HG02763 (cell line): Measurements from ENCODE around the gene PLD5.
"Not testable (repeated sequence)": the region's sequence is repeated elsewhere in the genome, so short reads cannot be mapped to it uniquely, and the experiment has no call there.

ENCODE experiments used
- ATAC-seq: cut with Tn5 transposase; IDR thresholded peaks from one replicate; pipeline ENCODE4 v1.9.1; 2021; ENCODE audit warnings: mild to moderate bottlenecking, moderate library complexity; ENCODE audit not compliant: unreplicated experiment

Gene PLD5

DNA sequence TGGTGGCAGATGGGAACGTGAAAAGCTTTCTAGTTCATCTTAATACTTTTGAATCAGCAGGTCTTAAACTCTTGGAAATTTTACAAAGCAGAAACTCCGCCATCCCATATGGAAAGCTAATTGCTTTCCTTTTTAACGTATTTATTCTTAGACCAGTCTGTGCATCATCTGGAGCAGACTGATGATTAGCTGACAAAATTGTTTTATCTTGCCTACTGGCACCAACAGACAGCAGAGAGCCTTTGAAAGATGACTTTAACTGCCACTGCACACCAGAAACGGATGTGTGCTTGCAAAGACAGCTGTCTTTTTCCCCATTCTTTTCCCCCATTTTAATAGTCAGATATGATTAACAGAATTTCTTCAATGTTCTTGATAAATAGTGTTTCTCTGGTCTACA is 97.0 kb downstream of the PLD5 start:
- no peak for ATAC-seq

DNA sequence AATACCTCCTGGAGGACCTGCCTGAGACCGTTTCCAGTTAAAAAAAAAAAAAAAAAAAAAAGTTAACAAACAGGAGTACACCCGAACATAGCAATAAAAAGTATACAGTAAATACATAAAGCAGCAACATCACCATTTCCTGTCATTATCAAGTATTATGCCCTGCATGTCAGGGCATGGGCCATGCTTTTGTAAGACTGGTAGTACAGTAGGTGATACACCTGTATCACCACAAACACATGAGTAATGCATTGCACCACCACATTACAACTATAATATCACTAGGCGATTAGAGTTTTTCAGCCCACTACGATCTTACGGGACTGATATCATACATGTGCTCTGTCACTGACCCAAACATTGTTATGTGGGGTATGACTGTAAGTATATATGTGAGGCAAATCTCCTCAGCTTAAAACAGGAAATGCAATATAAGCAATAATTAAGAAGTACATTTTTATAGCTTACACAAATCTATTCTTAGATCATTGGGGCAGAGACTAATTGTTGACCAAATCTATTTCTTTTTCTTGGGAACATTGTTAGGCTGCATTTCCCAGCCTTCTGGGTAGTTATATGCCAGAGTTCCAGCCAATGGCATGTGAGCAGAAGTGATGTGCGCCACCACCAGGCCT is 98.1 kb downstream of the PLD5 start:
- ATAC-seq, result no peak

DNA sequence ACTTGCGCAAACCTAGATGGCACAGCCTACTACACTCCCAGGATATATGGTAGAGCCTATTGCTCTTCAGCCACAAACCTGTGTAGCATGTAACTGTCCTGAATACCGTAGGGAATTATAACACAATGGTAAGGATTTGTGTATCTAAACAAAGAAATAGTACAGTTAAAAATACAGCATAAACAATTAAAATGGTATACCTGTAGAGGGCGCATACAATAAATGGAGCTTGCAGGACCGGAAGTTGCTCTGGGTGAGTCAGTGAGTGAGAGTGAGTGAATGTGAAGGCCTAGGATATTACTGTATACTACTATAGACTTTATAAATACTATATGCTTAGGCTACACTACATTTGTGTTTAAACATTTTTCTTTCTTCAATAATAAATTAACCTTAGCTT is 99.3 kb downstream of the PLD5 start:
- no peak for ATAC-seq

DNA sequence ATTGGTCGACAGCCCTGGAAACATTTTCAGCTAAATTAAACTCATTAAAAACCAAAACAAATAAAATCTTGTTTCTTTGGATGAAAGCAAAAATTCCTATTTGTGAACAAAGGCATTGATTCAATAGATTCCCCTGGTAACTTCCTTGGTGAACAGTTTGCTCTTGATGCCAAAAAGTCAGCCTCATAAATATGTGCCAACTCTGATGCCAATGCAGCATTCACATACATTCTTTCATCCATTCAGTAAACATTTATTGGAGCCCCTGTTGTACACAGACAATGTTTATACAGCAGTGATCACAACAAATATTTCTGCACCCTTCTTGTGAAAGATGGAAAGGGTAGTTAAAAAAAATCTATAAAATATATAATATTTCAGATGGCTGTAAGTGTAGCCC is 107.8 kb downstream of the PLD5 start:
- no peak for ATAC-seq

DNA sequence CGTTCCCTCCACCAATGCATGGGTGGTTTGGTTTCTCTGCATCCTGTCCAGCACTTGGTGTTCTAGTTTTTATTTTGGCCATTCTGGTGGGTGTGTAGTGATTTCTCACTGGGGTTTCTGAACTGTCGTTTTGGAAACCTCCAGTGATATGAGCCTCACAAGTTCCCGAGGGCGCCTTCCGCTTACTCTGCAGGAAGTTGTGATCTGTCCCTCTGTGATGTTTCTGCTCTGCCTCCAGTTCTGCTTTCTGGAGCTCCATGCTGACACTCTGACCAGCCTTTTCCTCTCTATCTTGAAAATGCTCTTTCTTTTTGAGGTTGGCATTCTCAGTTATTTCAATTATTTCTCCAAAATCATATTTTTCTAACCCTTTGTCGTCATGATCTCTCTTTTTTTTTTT is 111.6 kb downstream of the PLD5 start:
- ATAC-seq, result no peak

DNA sequence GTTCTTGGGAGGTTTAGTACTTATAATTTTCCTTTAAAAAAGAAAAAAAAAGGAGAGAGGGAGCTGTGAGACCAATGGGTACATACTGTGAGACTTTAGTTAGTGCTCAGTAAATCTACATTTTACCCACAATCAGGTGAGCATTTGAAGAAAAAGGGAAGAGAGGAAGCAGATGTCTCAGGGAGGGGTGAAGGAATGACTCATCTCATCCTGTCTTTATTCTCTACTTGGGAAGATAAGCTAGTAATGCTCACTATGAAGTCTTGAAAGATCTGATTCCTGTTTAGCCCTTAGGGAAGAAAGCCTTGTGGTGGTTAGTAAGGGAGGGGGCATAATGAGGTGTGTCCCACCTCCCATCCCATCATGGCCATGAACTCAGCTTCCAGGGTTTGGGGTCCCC is 112.6 kb downstream of the PLD5 start:
- ATAC-seq, result no peak

DNA sequence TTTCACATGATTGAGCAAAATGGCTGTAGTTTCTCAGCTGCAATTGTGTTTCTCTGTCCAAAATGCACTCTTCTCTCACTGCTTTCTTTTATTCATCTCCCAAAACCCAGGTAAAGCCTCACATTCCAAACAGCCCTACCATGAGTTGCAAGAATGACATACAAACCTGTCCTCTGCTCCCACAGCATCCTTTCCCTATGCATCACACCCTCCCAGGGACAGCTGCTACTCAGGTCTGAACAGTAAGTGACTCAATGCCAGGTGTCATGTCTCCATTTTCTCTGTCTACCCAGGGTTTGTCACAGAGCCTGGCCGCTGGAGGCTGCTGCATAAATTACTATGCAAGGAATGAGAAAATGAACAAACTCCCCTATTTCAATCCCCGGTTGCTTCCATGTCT is 118.5 kb downstream of the PLD5 start:
- no peak for ATAC-seq

DNA sequence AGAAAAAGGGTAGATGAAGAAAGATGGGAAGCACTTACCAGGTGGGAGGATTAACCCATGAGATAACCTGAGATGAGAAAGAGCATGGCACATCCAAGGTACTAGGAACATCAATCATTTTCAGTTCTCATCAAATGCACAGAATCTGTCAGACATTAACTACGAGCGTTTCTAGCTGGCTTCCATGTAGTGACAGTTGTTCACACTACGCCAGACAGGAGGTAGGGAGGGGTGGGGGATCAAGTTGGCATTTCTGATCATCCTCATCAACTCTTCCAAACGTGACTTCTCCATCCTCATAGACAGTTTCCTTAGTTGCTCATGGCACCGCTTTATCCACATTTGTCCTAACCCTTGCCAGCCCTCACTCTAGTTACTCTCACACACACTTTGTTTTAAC is 120.2 kb downstream of the PLD5 start:
- ATAC-seq, result no peak

DNA sequence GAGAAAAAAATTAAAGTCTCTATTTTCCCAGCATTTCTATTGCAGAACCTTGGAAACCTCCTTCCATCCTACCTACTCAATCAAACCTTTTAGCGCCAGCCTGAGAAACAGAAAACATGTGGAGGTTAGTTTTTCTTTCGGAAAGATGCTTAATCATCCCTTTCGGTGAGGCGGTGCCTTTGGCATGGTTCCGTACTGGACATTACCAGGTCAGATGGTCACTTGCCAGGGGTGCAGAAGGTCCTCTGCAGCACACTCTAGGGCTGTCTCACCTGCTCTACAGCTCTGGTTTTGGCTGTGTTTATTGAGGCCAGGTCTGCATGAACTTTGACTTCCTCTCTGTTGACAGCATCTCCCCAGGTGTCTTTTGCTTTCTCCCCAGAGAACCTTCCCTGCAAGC is 121.5 kb downstream of the PLD5 start:
- ATAC-seq, result no peak

DNA sequence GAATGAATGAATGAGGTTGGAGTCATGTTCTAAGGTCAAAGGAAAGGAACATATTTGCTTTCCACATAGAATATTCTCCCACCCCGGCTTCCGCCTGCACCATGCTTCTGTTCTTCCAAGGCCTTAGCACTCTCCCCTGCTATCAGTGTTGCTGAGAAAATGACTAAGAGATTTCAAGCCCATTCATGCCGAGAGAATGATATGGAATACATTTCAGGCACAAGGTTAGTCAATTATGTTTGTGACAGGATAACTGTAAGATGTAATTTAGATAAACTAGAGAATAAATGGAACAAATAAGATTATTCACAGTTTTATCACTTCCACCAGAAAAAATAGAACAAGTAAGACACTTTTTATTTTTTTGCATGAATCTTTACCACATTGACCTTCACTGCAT is 122.6 kb downstream of the PLD5 start:
- ATAC-seq, result no peak

DNA sequence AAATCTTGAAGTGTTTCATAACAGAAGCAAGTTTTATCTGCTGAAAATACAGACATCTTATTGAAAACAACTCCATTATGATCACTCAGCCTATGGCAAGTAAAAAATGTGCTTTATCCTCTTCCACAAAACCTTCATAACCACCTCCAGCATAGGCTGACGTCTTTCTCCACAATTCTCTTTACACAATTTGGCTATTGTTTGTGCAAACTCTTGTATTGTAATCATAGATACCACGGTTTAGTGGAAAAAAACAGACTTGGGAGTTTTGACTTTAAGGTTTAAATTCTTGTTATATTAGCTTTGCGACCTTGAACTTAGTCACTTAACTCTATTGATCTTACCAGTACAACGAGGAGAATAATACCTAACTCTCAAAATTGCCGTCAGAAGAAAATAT is 126.1 kb downstream of the PLD5 start:
- no peak for ATAC-seq

DNA sequence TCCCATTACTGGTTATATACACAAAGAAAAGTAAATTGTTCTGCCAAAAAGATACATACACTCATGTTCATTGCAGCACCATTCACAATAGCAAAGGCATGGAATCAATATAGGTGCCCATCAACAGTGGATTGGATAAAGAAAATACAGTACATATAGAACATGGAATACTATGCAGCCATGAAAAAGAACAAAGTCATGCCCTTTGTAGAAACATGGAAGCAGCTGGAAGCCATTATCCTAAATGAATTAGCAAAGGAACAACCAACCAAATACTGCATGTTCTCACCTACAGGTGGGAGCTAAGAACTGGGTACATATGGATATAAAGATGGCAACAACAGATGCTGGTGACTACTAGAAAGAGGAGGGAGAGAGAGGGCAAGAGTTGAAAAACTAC is 132.6 kb downstream of the PLD5 start:
- no peak for ATAC-seq

DNA sequence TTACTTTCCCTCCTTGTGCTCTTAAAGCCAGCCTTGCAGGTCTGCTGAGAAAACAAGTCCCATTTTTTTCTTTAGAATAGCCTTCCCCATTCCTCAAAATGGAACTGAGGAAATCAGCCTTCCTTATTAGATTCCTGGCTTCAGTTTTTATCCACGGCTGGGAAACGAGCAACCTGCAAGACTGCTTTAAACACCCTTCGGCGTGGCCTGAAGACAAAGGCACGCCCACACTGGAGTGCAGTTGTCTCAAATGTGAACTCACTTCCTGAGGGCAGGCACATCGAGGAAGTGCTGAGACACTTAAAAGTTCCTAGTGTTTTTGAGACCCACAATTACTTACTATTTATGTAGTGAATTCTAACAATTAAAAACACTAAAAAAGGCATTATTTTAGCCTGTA is 148.4 kb downstream of the PLD5 start:
- not testable (repeated sequence) for ATAC-seq

DNA sequence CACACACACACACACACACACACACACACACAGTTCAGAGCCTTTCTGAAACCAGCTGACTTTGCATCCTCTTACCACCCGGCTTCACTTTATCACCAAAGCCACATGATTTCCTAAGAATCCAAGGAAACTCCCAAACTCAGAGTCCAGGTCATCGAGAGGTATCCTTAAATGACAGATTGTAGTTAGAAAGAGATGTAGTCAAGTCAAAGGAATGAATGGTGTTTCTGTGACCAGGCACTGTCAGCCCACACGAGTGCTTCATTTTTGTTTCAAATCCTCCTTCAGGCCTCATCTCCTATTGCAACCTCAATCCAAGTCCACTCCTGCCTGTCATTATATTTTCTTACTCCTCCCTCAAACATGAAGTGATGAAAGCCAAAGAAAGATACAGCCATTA is 174.1 kb downstream of the PLD5 start:
- not testable (repeated sequence) for ATAC-seq

DNA sequence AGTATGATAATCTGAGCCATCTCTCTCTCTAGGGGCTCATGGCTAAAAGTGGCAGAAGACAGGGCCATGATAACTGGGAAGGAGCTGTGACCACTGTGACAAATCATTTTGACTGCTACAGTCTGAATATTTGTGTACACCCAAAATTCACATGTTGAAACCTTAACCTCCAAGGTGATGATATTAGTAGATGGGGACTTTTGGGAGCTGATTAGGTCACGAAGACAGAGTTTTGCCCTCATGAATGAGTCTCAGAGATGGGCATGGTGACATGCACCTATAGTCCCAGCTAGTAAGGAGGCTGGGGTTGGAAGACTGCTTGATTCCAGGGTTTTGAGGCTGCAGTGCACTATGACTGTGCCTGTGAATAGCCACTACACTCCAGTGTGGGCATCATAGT is 174.9 kb downstream of the PLD5 start:
- no peak for ATAC-seq

DNA sequence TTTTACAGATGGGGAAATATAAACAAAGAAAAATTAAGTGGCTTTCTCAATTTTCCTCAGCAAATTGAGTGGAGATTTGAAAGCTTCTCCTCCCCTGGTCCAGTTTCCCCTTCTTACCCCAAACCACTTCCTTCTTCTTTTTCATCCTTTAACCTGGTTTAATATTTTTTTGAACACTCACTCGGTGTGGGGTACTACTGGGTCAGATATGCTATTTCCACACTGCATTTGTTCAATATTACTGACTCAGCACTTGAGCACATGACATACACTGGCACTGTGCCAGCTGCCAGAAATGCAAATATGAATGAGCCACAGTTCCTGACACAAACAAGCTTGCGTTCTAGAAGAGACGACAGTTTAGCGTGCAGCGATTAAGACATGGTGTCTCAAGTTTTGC is 193.6 kb downstream of the PLD5 start:
- ATAC-seq, result peak; percentile 76

DNA sequence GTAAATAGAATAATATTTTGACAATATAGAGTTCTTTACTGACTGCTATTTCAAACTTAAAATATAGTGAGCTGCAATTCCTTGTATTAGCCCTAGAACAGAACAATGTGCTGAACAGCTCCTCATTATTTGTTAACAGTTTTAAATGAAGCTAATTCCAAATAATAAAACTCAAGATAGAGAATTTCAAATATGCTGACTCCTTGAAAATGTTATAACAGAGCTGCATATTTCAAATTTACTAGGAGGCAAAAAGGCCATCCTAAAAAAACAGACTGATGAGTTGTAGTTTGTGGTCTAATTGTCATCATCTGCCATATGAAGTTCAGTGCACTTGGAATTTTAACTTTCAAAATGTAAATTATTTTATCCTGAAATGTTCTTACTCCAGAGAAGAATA is 197.1 kb downstream of the PLD5 start:
- not testable (repeated sequence) for ATAC-seq

DNA sequence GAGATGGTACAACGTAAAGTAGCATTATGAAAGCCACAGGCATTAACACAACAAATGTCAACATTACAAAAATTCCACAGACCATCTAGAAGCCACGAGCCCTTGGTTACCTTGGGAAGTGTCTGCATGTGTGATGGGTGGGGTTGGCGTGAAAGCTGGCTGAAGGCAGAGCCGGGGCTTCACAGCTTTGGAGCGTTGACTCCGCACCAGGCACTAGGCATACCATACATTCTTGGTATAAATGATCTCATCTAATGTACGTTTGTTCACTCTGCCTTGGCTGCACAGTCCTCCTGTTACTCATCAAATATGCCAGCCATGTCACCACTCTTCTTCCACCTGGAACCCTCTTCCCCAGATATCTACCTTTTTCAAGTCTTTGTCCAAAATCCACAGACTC is 202.5 kb downstream of the PLD5 start:
- ATAC-seq, result not testable (repeated sequence)

DNA sequence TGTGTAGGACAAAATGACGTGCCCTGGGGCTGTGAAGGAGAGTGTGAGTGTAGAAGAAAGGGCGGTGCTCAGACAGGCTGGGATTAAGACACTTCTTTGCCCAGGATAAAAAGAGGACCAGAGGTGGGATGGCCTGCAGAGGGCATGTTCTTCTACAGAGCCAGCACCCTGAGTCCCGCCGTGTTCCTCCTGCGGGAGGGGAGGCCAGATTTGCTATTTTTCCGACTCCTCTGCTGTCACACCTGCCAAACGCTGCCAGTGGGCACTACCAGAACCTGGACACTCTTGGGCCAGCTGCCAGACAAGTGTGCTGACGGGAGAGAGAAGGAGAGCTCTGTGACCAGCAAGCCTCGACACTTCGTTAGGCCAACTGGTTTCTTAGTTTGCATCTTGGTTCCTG is 206.4 kb downstream of the PLD5 start:
- no peak for ATAC-seq

DNA sequence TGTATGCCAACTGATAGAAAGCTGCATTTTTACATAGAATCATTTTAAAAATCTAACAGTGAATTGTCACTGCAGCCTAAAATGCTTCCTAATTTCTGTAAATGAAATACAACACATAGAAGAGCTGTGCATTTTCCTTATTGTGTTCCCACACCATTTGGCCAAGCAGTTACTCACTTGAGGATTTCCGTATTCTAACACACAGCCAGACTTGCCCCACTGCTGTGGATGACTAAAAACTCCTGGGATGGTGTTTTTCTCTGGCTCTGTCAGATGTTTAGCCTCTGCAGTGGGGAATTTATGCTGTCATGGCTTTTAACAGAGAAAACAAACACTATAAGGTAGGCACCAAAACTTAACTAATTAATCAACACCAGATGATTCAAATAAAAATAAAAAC is 209.6 kb downstream of the PLD5 start:
- not testable (repeated sequence) for ATAC-seq

DNA sequence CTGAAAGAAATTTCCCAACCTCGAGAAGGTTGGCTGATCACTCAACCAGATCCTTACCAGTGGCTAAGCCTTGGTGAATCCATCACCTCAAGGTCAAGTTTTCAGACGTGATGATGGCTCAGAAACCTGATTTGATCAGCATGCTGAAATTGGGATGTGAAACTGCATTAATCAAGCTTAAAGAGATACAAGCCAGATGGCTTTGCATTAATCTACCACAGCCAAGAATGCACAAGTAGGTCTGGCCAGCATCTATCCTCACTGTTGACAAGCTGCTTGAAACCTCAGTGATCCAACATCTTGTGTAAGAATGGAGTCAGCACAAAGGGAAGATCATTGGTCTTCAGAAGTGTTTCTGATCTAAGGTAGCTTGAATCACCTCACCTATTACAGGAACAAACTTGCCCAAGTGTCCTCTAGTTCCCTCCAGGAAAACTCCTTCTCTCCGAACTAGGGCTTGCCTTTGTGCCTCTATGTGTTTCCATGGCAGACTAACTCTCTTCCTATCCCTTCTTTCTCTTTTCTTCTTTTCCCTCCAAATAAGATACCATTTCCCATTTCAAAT is 210.3 kb downstream of the PLD5 start:
- not testable (repeated sequence) for ATAC-seq

DNA sequence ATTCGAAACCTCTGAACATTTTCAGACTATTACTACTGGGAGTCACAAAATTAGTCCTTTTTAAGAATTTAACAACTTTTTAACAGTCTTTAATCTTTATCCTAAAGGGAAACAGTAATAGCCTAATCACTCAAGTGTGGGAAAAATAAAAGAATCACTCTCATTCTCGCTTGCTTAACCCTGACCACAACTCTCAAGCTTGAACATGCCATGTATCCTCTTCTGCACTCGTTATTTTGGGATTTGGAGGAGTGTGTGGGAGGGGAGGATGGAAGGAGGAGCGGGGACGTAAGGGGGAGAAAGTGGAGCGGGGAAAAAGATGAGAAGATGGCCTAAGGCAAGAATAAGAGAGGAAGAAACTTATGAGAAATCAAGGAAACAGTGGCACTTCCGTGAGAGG is 215.8 kb downstream of the PLD5 start:
- ATAC-seq, result not testable (repeated sequence)

DNA sequence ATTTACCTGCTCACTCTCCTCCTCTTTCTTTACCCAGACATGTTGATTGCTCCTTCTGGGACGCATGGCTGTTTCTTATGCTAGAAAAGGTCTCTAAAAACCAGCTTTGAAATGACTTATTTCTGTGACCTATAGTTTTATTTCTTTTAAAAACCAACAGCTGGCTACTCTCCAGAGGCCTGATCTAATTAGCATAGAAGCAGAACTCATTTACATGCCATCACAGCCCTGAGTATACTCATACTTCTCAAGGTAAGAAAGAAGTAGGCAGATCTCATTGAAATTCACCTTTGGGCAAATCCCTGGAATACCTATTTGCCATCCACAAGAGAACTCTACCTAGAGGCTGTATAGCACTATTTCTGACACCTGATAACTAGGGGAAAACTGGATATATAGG is 230.7 kb downstream of the PLD5 start:
- not testable (repeated sequence) for ATAC-seq
